WI38 (cell line): ENCODE data around the gene ANKH.

Experiments used
- H3K4me3 ChIP-seq: 2 replicates; pipeline ENCODE4 v1.5.1; 2011; ENCODE audit warnings: low read depth, mild to moderate bottlenecking, control low read depth, low read length
- TF ChIP-seq, protein P1 (sequence below): IDR thresholded peaks from 2 replicates; pipeline ENCODE4 v1.5.1; 2012; ENCODE audit warnings: low read depth, mild to moderate bottlenecking, control low read depth, low read length

The ANKH gene

DNA sequence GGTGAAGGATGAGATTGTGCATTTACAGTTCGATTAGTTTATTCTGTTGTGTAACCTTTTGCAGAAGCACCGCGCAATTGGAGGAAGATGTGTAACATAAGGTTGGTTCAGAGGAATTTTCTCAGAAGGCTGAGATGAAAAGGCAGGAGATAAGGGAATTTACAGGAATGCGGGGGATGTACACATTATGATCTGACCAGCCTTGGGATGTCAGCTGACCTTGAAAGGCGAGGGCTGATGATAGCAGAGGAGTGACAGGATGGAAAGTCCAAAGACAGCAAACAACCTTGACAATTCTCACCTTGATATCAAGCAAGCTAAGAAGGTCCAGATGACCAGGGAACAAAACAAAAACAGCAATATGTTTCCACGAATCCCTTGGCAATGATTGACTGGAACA is 118.3 kb downstream of the ANKH start:
- TF ChIP-seq, protein P1, sequence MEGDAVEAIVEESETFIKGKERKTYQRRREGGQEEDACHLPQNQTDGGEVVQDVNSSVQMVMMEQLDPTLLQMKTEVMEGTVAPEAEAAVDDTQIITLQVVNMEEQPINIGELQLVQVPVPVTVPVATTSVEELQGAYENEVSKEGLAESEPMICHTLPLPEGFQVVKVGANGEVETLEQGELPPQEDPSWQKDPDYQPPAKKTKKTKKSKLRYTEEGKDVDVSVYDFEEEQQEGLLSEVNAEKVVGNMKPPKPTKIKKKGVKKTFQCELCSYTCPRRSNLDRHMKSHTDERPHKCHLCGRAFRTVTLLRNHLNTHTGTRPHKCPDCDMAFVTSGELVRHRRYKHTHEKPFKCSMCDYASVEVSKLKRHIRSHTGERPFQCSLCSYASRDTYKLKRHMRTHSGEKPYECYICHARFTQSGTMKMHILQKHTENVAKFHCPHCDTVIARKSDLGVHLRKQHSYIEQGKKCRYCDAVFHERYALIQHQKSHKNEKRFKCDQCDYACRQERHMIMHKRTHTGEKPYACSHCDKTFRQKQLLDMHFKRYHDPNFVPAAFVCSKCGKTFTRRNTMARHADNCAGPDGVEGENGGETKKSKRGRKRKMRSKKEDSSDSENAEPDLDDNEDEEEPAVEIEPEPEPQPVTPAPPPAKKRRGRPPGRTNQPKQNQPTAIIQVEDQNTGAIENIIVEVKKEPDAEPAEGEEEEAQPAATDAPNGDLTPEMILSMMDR = no peak
- H3K4me3 ChIP-seq = no peak overlapping the region

DNA sequence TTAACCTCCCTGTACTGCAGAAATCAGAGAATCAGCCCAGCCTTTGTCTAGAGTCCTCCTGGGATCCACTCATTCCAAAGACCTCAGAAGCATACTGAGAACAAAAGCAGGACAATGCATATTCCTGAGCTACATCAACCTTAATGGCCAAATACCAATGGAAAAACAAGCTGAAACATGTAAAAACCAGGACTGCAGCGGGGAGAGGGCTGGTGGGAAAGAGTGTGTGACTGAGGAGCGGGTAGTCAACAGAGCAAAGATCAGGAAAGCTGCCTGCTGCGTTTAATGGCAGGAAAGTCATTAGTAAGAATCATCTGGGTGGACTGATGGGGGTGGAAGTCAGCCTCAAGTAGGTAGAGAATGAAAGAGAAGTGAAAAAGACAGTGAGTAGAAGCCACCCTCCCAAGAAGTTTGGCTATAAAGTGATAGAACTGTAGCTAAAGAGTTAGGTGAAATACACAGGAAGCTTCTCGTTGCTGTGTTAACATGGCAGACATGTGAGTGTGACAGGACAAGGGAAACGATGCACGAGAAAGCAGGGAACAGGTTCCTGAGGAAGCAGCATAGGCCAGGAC is 119.0 kb downstream of the ANKH start:
- H3K4me3 ChIP-seq = no peak overlapping the region
- TF ChIP-seq, protein P1 = no peak

DNA sequence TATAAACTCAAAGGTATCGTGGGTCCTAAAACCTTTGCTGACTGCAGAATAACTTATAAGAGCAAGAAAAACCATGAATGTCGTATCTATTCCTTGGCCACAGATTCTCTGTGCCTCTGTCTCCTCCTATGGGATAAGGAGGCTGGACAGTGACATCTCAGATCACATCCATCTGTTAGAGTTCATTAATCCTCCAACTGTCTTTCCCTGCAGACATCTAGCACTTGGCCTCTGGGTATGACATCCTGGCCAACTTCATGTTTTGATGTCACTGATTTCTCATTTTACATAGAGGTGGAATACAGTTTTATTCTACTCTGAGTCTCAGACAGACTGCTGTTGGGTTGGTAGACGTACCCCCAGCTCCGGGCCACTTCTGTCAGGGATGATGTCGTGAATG is 120.9 kb downstream of the ANKH start:
- H3K4me3 ChIP-seq = no peak overlapping the region
- TF ChIP-seq, protein P1 = no peak

- H3K4me3 ChIP-seq = no peak overlapping the region
- TF ChIP-seq, protein P1 = no peak
These were observed 121.9 kb downstream of the ANKH start for GRCh38 chr5:14749579-14750101.

DNA sequence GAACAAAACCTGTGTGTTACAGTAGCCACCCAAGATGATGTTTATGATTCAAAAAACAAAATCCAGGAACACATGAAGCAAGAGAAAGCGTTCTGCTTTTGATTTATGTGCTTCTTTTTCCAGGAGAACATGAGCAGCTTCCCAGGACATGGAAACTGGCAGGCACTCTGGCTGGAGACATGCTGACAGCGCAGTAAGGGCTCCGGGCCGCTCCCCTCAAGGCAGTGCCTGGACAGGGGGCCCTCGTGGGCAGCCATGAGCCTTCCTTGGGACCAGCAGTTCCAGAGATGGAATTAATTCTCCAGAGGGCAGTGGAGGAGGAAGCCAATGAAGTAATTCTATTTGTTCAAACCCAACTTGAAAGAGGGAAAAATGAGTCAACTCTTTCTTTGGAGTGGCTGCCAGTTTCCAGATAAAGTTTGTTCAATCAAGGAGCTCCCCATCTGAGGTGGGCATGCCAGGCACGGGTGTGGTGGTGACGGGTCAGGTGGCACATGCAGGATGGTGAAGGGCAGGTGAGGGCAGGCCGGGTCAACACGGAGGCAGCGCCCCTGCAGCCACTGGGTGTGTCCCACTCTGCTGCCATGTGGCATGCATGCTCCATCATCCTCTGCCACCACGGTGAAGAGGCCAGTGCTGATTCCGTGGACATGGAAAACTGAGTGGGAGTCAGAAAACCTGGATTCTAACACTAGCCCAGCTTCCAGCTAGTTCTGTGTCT is 123.2 kb downstream of the ANKH start:
- TF ChIP-seq, protein P1 = no peak
- H3K4me3 ChIP-seq = no peak overlapping the region

DNA sequence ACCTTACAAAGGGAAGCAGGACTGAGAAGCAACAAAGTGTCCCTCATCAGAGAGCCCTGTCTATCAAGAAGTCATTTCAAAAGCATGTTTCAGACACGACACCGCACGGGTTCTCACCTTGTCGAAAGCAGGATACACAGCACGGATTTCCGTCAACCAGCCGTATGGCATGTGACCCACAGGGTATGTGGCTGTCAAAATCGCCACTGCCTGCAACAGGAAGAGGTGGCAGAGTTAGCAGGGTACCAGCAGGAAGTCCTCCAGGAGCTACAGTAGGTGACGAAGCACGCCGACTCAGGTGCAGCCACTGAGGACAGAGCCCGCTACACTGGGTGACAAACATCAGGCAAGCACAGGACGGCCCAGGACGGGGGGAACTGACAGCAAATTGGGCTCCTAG is 125.8 kb downstream of the ANKH start:
- H3K4me3 ChIP-seq = no peak overlapping the region
- TF ChIP-seq, protein P1 = no peak

GRCh38 chr5:14745188-14745563 is 126.4 kb downstream of the ANKH start:
- TF ChIP-seq, protein P1 = no peak

More at GRCh38 chr5:14745188-14745563, 126.4 kb downstream of the ANKH start:
- no peak overlapping the region for H3K4me3 ChIP-seq
